Rectal smooth muscle tissue (tissue), 1 donor: ENCODE measurements around the gene ARHGAP26.

Experiments used
- H3K27ac ChIP-seq: one replicate; pipeline ENCODE4 v1.7.0; 2013; ENCODE audit warnings: low read depth, low read length, inconsistent platforms
- H3K27me3 ChIP-seq: one replicate; pipeline ENCODE4 v1.7.0; 2013; ENCODE audit warnings: low read length; ENCODE audit not compliant: control insufficient read depth, insufficient read depth
- H3K36me3 ChIP-seq: one replicate; pipeline ENCODE4 v1.7.0; 2013; ENCODE audit warnings: low read length; ENCODE audit not compliant: control insufficient read depth, insufficient read depth
- H3K4me1 ChIP-seq: one replicate; pipeline ENCODE4 v1.7.0; 2013; ENCODE audit warnings: low read length; ENCODE audit not compliant: control insufficient read depth, insufficient read depth
- H3K4me3 ChIP-seq: one replicate; pipeline ENCODE4 v1.7.0; 2013; ENCODE audit warnings: low read length
- H3K9ac ChIP-seq: one replicate; pipeline ENCODE4 v1.7.0; 2013; ENCODE audit warnings: low read length

The ARHGAP26 gene

GRCh38 chr5:143074414-143074996 lies 304.3 kb downstream of the ARHGAP26 start:
- Histone ChIP-seq H3K27ac (no peak overlapping the region), H3K36me3 (no peaks in the 10 kb centered on the region), H3K4me3 (no peak overlapping the region), H3K9ac (no peak overlapping the region), H3K27me3 (no peaks in the 10 kb centered on the region), H3K4me1 (peaks cover 3% of the 10 kb centered on the region)

DNA sequence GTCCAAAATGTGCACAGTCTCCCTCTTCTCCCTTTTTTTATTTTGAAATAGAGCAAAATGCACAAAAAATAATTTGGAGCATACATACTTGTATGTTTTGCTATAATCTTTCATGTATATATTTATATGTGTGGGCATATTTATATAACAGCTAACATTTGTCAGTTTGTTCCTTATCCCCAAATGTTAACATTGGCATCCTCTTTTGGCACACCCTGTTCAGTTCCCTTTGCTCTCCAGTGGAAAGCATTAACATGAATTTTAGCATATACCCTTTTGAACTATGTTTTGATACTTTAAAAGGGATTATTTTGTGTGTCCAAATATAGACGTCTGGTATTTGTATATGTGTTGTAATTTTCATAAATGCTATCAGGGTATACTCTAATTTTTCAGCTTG lies 306.2 kb downstream of the ARHGAP26 start:
- no peak overlapping the region for H3K27ac ChIP-seq

GRCh38 chr5:143077453-143078103 lies 307.4 kb downstream of the ARHGAP26 start:
- H3K4me3 ChIP-seq = no peak overlapping the region
- H3K9ac ChIP-seq = no peak overlapping the region
- no peak overlapping the region for H3K27ac ChIP-seq
- peaks cover 3% of the 10 kb centered on the region for H3K4me1 ChIP-seq
- H3K36me3 ChIP-seq = no peaks in the 10 kb centered on the region
- no peaks in the 10 kb centered on the region for H3K27me3 ChIP-seq

More for the DNA sequence above, 306.2 kb downstream of the ARHGAP26 start:
- Histone ChIP-seq H3K36me3 (no peaks in the 10 kb centered on the region), H3K4me1 (peaks cover 3% of the 10 kb centered on the region), H3K27me3 (no peaks in the 10 kb centered on the region), H3K4me3 (no peak overlapping the region), H3K9ac (no peak overlapping the region)

GRCh38 chr5:143078313-143078712 lies 308.1 kb downstream of the ARHGAP26 start:
- Histone ChIP-seq H3K4me3 (no peak overlapping the region), H3K36me3 (no peaks in the 10 kb centered on the region), H3K27ac (no peak overlapping the region), H3K9ac (no peak overlapping the region), H3K4me1 (peaks cover 3% of the 10 kb centered on the region), H3K27me3 (no peaks in the 10 kb centered on the region)

- Histone ChIP-seq H3K9ac (no peak overlapping the region), H3K27ac (no peak overlapping the region), H3K4me1 (peaks cover 3% of the 10 kb centered on the region), H3K4me3 (no peak overlapping the region), H3K36me3 (no peaks in the 10 kb centered on the region), H3K27me3 (no peaks in the 10 kb centered on the region)
These were observed 308.8 kb downstream of the ARHGAP26 start for GRCh38 chr5:143078971-143079370.

GRCh38 chr5:143080407-143080806 lies 310.2 kb downstream of the ARHGAP26 start:
- Histone ChIP-seq H3K4me1 (no peaks in the 10 kb centered on the region), H3K9ac (no peak overlapping the region), H3K27me3 (no peaks in the 10 kb centered on the region), H3K27ac (no peak overlapping the region), H3K36me3 (no peaks in the 10 kb centered on the region), H3K4me3 (no peak overlapping the region)

DNA sequence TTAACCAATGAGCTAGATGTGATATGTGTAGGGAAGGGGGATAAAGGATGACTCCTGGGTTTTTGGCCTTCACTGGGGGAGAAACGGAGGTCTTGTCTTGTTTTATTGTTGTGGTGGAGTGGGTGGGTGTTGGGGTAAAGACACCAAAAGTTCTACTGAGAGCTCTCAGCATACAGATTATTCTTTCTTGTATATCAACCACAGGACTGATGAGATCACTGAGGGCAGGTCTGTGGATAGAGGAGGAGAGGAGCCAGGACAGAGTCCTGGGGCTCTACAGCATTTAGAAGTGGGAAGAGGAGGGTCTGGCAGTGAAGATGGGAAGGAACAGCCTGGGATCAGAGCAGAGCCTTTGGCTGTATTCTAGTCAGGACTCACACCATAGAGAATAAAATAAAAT lies 310.8 kb downstream of the ARHGAP26 start:
- Histone ChIP-seq H3K9ac (no peak overlapping the region), H3K27me3 (no peaks in the 10 kb centered on the region), H3K36me3 (no peaks in the 10 kb centered on the region), H3K4me1 (no peaks in the 10 kb centered on the region), H3K4me3 (no peak overlapping the region), H3K27ac (no peak overlapping the region)

- no peak overlapping the region for H3K9ac ChIP-seq
- H3K27me3 ChIP-seq = no peaks in the 10 kb centered on the region
- no peak overlapping the region for H3K4me3 ChIP-seq
- peaks cover 6% of the 10 kb centered on the region for H3K4me1 ChIP-seq
- no peak overlapping the region for H3K27ac ChIP-seq
- no peaks in the 10 kb centered on the region for H3K36me3 ChIP-seq
These were observed 312.8 kb downstream of the ARHGAP26 start for GRCh38 chr5:143083006-143083405.

- Histone ChIP-seq H3K27ac (no peak overlapping the region), H3K9ac (no peak overlapping the region), H3K36me3 (no peaks in the 10 kb centered on the region), H3K4me1 (peaks cover 6% of the 10 kb centered on the region), H3K4me3 (no peak overlapping the region), H3K27me3 (no peaks in the 10 kb centered on the region)
These were observed 314.2 kb downstream of the ARHGAP26 start for GRCh38 chr5:143084407-143084806.

DNA sequence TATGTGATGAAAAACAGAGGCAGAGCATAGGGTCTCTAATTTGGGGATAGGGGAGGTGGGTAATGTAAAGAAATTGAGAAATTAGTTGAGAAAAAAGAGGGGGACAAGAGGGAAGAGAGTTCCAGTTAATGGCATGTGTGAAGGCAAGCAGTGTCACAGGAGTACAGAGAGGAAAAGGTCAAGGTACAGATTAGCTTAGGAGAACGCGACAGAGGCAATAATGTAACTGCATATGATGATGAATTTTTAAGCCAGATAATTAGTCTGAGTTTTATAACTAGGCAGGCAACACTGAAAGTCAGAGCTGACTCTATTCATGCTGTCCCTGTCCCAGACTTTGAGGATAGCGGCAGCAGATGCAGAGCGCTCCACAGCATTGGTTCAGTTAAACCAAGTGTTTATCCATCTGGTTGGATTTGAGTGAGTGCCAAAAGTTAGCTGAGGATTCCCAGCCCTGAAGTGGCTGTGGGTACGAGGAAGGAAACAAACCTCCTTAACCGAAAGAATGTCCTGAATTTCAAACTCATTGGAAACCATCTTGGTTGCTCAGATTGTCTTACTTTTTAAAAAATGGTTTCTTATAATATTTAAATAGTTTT lies 315.2 kb downstream of the ARHGAP26 start:
- no peak overlapping the region for H3K4me3 ChIP-seq

DNA sequence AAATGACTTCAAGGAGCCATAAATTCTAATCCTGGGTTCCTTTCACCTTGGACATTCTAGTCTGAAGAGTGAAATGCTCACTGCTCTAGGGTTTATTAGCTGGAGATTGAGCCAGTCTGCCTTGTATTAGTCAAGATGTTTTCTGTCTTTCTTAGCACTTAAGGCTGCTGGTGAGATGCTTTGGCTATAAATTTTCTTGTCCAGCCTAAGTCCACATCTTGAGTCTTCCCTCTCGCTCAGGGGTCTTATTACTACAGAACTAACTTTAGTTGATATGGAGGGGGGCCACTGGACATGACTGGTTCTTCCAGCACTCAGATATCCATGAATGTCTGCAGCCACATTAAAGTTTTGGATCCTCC lies 316.4 kb downstream of the ARHGAP26 start:
- H3K27me3 ChIP-seq = no peaks in the 10 kb centered on the region
- no peak overlapping the region for H3K4me3 ChIP-seq
- no peak overlapping the region for H3K27ac ChIP-seq
- no peak overlapping the region for H3K9ac ChIP-seq
- peaks cover 6% of the 10 kb centered on the region for H3K4me1 ChIP-seq
- no peaks in the 10 kb centered on the region for H3K36me3 ChIP-seq

More for the DNA sequence above, 315.2 kb downstream of the ARHGAP26 start:
- Histone ChIP-seq H3K36me3 (no peaks in the 10 kb centered on the region), H3K9ac (no peak overlapping the region), H3K4me1 (peaks cover 6% of the 10 kb centered on the region), H3K27me3 (no peaks in the 10 kb centered on the region), H3K27ac (no peak overlapping the region)

- Histone ChIP-seq H3K9ac (no peak overlapping the region), H3K27me3 (no peaks in the 10 kb centered on the region), H3K27ac (no peak overlapping the region), H3K4me3 (no peak overlapping the region), H3K36me3 (no peaks in the 10 kb centered on the region), H3K4me1 (peaks cover 6% of the 10 kb centered on the region)
These were observed 316.9 kb downstream of the ARHGAP26 start for GRCh38 chr5:143086908-143087637.
